ENCODE data around the gene KRTAP10-9.
"Not testable (repeated sequence)": the region's sequence is repeated elsewhere in the genome, so short reads cannot be mapped to it uniquely, and the experiment has no call there.

KRTAP10-9 gene

GRCh38 chr21:44626673-44627143, at the start of gene KRTAP10-9:
TSS of gene KRTAP10-9 (plus strand) at chr21:44627093. CDS start at chr21:44627172, 79 bp downstream.
- DNase-seq: no peak

GRCh38 chr21:44578371-44579055, 48.4 kb upstream of the KRTAP10-9 start:
- no peak for DNase-seq

- DNase-seq: no peak
Measured at GRCh38 chr21:44579056-44579832, 47.6 kb upstream of the KRTAP10-9 start.

DNA sequence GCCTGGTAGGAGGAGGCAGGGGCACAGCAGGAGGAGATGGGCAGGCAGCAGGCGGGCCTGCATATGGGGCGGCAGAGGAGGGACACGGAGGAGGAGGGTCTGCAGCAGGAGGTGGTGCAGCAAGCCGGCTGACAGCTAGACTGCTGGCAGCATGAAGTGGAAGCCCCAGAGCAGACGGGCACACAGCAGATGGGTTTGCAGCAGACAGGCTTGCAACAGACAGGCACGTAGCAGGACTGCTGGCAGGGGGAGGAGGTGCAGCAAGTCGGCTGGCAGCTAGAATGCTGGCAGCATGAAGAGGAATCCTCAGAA, 47.1 kb upstream of the KRTAP10-9 start:
- no peak for DNase-seq

DNA sequence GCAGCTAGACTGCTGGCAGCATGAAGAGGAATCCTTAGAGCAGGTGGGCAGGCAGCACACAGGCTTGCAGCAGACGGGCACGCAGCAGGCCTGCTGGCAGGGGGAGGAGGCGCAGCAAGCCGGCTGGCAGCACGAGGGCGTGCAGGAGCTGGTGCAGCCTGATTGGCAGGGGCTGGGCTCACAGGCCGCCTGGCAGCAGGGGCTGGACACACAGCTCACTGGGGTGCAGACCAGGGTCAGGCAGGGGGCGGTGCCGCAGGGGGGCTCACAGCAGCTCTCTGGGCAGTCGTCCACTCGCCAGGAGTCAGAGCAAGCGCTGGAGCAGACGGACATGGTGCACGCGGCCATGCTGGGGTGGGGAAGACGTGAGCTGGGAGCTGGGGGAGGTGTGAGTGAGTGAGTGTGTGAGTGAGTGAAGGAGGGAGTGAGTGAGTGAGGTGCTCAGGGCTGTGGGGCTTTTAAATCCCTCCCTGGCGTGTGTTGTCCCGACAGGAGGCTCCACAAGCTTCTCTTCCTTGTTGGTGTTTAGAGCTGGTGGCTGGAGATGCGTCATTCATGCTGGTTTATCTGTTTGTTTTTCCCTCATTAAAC, 46.6 kb upstream of the KRTAP10-9 start, which contains the start of gene KRTAP10-5:
TSS of gene KRTAP10-5 (minus strand) at position 374 of the 591 bp plus-strand sequence. CDS start at position 348, 26 bp downstream.
- not testable (repeated sequence) for DNase-seq

- no peak for DNase-seq
Measured at GRCh38 chr21:44581158-44581557, 45.7 kb upstream of the KRTAP10-9 start.

- no peak for DNase-seq
Measured at GRCh38 chr21:44582055-44582454, 44.8 kb upstream of the KRTAP10-9 start.

DNA sequence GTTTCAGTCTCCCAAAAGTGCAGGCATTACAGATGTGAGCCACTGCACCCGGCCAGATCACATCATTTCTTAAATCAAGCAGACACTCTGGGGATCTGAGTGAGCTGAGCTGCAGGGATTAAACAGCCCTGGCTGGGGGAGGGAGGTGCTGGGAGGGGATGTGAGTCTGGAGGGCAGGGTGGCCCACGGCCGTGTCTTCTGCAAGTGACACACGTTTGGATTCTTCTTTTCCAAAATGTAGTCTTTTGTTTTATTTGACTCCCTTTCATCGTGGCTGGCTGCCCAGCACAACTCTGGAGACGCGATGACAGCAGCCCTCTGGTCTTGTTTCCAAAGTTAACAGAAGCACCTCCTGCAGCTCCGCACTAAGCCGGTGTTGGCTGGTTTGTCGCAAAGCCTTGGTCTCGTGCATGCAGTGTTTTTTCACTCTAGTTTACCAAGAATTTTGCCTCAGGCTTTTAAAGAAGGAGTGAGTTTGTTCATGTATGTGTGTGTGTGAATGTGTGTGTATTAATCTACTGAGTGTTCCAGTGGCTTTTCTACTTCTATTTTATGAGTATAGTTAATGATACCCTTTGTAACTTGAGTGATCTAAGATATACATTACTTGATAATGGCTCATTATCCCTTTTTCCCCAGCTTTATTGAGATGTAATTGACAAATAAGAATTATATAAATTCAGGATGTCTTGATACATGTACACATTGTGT, 43.6 kb upstream of the KRTAP10-9 start:
- peak in 1 of 58 donors; percentile 6 for DNase-seq

- DNase-seq: no peak
Measured at GRCh38 chr21:44583800-44584147, 43.1 kb upstream of the KRTAP10-9 start.

- no peak for DNase-seq
Measured at GRCh38 chr21:44585892-44586291, 41.0 kb upstream of the KRTAP10-9 start.

- DNase-seq: no peak
Measured at GRCh38 chr21:44589094-44589493, 37.8 kb upstream of the KRTAP10-9 start.

DNA sequence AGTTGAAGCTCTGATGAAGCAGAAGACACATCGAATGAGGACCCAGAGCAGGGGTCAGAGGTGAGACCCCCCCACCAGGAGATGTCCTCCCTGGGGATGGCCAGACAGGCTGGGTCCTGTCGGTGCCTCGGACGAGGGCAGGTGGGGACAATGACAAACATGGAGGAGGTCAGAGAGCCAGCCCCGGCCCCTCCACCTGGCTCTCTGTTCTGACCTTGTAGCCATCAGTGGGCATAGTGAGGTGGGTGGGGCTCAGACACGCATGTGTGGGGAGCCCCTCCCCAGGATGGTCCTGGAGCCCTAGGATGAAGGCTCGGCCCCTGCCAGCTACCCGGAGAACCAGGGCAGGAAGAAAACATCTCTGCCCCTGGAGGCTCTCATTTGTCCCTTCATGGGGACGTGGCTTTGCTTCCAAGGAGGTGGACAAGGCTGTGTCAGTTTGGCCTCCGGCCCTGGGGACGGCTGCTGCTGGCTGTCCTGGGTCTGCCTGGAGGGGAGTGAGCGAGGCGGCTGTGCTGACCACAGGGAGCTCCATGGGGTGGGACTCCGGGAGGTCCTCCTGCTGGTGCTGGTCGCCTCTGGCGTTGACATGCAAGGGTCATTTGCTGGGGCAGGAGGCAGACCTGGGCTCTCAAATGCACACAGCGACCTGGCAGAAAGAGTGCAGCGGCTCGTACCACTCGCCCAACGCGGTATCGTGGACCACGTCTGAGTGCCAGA, 37.1 kb upstream of the KRTAP10-9 start:
- no peak for DNase-seq

GRCh38 chr21:44590311-44590721, 36.6 kb upstream of the KRTAP10-9 start:
- no peak for DNase-seq

- not testable (repeated sequence) for DNase-seq
Measured at GRCh38 chr21:44590897-44591800, 35.7 kb upstream of the KRTAP10-9 start.

DNA sequence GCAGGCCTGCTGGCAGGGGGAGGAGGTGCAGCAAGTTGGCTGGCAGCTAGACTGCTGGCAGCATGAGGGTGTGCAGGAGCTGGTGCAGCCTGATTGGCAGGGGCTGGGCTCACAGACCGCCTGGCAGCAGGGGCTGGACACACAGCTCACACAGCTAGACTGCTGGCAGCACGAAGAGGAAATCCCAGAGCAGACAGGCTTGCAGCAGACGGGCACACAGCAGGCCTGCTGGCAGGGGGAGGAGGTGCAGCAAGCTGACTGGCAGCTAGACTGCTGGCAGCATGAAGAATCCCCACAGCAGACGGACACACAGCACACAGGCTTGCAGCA, 35.1 kb upstream of the KRTAP10-9 start:
- DNase-seq: not testable (repeated sequence)

GRCh38 chr21:44592446-44593311, 34.2 kb upstream of the KRTAP10-9 start, which contains the start of gene KRTAP10-6:
TSS of gene KRTAP10-6 (minus strand) at chr21:44592505. CDS start at chr21:44592484, 21 bp downstream.
- DNase-seq: no peak

GRCh38 chr21:44593598-44594405, 33.1 kb upstream of the KRTAP10-9 start:
- no peak for DNase-seq

DNA sequence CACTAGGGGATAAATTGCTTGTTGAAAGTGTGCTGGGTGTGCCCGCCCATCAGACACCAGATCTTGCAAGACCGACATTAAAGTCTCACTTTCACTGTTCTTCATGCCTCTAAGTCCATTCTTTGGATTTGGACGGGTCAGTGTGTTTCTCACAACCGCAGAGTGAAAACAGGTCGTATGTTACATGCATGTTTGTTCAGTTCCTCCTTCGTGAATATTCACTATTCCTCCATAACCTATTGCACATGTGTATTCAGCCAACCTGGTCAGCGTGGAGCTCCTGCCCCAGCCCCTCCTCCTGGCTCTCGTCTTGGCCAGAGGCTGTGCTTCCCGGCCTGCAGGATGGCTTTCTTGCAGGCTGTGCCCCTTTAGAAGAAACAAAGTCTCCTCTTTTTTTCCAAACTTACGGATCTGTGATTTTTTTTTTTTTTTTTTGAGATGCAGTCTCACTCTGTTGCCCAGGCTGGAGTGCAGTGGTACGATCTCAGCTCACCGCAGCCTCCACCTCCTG, 32.4 kb upstream of the KRTAP10-9 start:
- DNase-seq: no peak

Measured in anterior cingulate cortex (tissue), 58 donors.